ENCODE data around the gene ARHGAP27.
A peak's percentile ranks its signal among the peaks of the same experiment; 100 is the strongest.

Gene ARHGAP27

GRCh38 chr17:45430738-45431530 is 1.7 kb downstream of the ARHGAP27 start:
- TF ChIP-seq, protein P1, sequence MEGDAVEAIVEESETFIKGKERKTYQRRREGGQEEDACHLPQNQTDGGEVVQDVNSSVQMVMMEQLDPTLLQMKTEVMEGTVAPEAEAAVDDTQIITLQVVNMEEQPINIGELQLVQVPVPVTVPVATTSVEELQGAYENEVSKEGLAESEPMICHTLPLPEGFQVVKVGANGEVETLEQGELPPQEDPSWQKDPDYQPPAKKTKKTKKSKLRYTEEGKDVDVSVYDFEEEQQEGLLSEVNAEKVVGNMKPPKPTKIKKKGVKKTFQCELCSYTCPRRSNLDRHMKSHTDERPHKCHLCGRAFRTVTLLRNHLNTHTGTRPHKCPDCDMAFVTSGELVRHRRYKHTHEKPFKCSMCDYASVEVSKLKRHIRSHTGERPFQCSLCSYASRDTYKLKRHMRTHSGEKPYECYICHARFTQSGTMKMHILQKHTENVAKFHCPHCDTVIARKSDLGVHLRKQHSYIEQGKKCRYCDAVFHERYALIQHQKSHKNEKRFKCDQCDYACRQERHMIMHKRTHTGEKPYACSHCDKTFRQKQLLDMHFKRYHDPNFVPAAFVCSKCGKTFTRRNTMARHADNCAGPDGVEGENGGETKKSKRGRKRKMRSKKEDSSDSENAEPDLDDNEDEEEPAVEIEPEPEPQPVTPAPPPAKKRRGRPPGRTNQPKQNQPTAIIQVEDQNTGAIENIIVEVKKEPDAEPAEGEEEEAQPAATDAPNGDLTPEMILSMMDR (IDR thresholded peaks at IDR 0.05; ENCODE audit: insufficient read depth, low read length, missing control alignments), result no peak
- H3K4me3 ChIP-seq (ENCODE audit: low read depth, low read length), result peak overlapping the region; percentile 6
- ChIA-PET POLR2A (no interaction called here), CTCF (no interaction called here)
- no peak for DNase-seq (ENCODE audit: low read depth, low spot score)

- POLR2A ChIA-PET, result no interaction called here
- no peak for DNase-seq (ENCODE audit: low read depth, low spot score)
- CTCF ChIA-PET, result interaction anchor here (2.6 to 8.0 kb wide), 6 partner anchors 11 to 401 kb away, joined by 8 to 98 read pairs (median 15); partner anchors contain the start of gene FMNL1
- TF ChIP-seq, protein P1 (IDR thresholded peaks at IDR 0.05; ENCODE audit: insufficient read depth, low read length, missing control alignments), result no peak
- H3K4me3 ChIP-seq (ENCODE audit: low read depth, low read length), result 0 out of 2 replicates have a peak overlapping the region, but pooled peaks have one; percentile 6
These were observed 2.5 kb downstream of the ARHGAP27 start for GRCh38 chr17:45430006-45430737.

DNA sequence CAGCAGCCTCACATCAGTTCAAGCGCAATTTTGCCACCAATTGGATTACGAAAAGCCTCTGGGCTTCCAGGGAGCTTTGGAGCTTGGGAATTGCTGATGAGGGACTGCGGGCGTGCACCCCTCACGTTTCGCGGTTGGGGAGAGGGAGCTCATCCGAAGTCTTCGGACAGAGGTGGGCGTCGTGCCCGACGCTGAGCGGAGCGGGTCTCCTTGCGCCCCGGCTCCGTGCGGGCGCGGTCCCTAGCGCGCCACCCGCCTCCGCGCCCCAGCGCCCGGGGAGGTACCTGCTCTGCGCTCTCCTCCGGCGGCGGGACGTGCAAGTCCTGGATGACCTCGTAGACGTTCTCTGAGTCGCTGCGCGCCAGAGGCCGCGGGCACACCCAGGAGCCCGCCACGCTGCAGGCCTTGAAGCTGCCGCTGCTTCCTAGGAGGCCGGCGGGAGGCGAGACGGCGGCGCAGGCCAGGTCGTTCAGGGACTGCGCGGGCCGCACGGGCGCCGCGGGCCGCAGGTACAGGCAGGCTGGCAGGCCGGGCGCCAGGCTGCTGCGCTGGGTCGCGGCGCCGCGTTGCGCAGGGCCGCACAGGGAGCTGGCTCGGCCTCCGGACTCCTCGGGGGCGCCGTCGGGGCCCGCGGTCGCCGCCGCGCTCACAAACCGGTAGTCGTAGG is 3.2 kb downstream of the ARHGAP27 start:
- CTCF ChIA-PET, result interaction anchor here (1.0 to 8.0 kb wide), 10 partner anchors 11 to 402 kb away, joined by 3 to 98 read pairs (median 14); partner anchors contain the start of gene FMNL1
- H3K4me3 ChIP-seq (ENCODE audit: low read depth, low read length), result no peak overlapping the region
- DNase-seq (ENCODE audit: low read depth, low spot score), result no peak
- POLR2A ChIA-PET, result no interaction called here
- TF ChIP-seq, protein P1 (IDR thresholded peaks at IDR 0.05; ENCODE audit: insufficient read depth, low read length, missing control alignments), result no peak

DNA sequence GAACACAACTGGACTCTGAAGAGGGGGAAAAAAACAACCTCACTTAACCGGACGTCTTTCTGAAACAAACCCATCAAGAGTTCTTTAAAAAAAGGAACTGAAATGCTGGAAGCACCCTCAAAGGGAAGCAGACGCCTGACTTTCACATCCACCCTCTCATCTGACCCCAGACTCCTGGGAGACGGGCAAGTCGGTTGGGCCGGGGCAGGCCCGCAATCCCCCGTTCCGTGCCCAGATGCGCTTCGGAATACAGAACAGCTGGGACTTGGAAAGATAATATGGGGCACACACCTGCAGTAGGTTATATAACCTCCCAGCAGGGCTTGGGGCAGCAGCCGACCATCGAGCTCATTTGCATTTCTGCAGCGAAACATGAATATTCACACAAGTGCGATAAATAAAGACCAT is 3.7 kb downstream of the ARHGAP27 start:
- ChIA-PET CTCF (interaction anchor here (0.6 to 8.0 kb wide), 13 partner anchors 11 to 403 kb away, joined by 3 to 98 read pairs (median 14); partner anchors contain the start of gene FMNL1), POLR2A (no interaction called here)
- no peak overlapping the region for H3K4me3 ChIP-seq (ENCODE audit: low read depth, low read length)
- TF ChIP-seq, protein P1 (IDR thresholded peaks at IDR 0.05; ENCODE audit: insufficient read depth, low read length, missing control alignments), result no peak
- no peak for DNase-seq (ENCODE audit: low read depth, low spot score)

GRCh38 chr17:45428050-45428617 is 4.5 kb downstream of the ARHGAP27 start:
- TF ChIP-seq, protein P1 (IDR thresholded peaks at IDR 0.05; ENCODE audit: insufficient read depth, low read length, missing control alignments), result peak; percentile 99
- ChIA-PET CTCF (interaction anchor here (0.6 to 8.0 kb wide), 17 partner anchors 11 to 403 kb away, joined by 3 to 98 read pairs (median 6); partner anchors contain the start of gene FMNL1), POLR2A (no interaction called here)
- DNase-seq (ENCODE audit: low read depth, low spot score), result no peak
- no peak overlapping the region for H3K4me3 ChIP-seq (ENCODE audit: low read depth, low read length)

Data from AG04449 (cell line).